A549 (cell line): ENCODE results near the gene RTN4. TPM values are rescaled to one million over a fixed set of nuclear protein-coding genes. Genes with fewer than 3 reads are reported as not detected.
A peak's percentile ranks its signal among the peaks of the same experiment; 100 is the strongest.

Experiments
- ATAC-seq, 2 experiments: fragments of 200-7000 bp in 1 of 2; fragments of >200 bp in 1 of 2; cut with Nextera tagmentation in 1 of 2; cut with Tn5 transposase in 1 of 2; 3 replicates each; pipeline versions ENCODE4 v1.8.0 to v1.9.1; 2018 to 2020; ENCODE audit warnings: mild to moderate bottlenecking in 1 of 2, moderate library complexity in 1 of 2
- CTCF ChIA-PET: fragments of 300-600 bp; sonication (Branson Sonifier 250); formaldehyde crosslinking; extraction: SDS; loops from one replicate; lab custom pipeline; 2021; ENCODE audit warnings: antibody characterized with exemption, inconsistent platforms; lab: Yijun Ruan, JAX
- POLR2A ChIA-PET: fragments of 350-600 bp; formaldehyde crosslinking; extraction: SDS; loops from one replicate; lab custom pipeline; 2021; ENCODE audit warnings: antibody characterized with exemption, inconsistent platforms; lab: Yijun Ruan, JAX
- DNase-seq, 2 experiments: peaks; one replicate each; pipeline versions ENCODE4 v3.0.0 to v3.0.0-alpha.2; 2011 to 2016; ENCODE audit warnings: low read depth in 1 of 2, low spot score in 1 of 2
- FAIRE-seq: peaks from 2 replicates; lab custom pipeline; 2011; peaks lifted over from hg19 to GRCh38; lab: Jason Lieb, UNC
- H3K27ac ChIP-seq, 2 experiments: fragments of >200 bp; sonication (Bioruptor Twin); formaldehyde crosslinking; 3 replicates each; pipeline ENCODE4 v1.5.1; 2016 to 2017
- H3K4me1 ChIP-seq: fragments of >200 bp; sonication (Bioruptor Twin); formaldehyde crosslinking; 3 replicates; pipeline ENCODE4 v1.6.1; 2016
- H3K4me2 ChIP-seq: fragments of >200 bp; sonication (Bioruptor Twin); formaldehyde crosslinking; 3 replicates; pipeline ENCODE4 v1.6.1; 2016
- H3K4me3 ChIP-seq: fragments of >200 bp; sonication (Bioruptor Twin); formaldehyde crosslinking; 3 replicates; pipeline ENCODE4 v1.5.1; 2016
- H3K9me3 ChIP-seq: fragments of >200 bp; sonication (Bioruptor Twin); formaldehyde crosslinking; 3 replicates; pipeline ENCODE4 v1.6.1; 2016
- ATOH8 ChIP-seq: fragments of 250-450 bp; sonication (Bioruptor Pico); IDR thresholded peaks from 2 replicates; pipeline ENCODE4 v1.5.0; 2020; ENCODE audit warnings: low read depth, mild to moderate bottlenecking, moderate library complexity
- BHLHE40 ChIP-seq: IDR thresholded peaks from 2 replicates; pipeline ENCODE4 v1.6.1; 2012; ENCODE audit warnings: low read depth, low read length, inconsistent platforms
- CBX8 ChIP-seq: fragments of 200-600 bp; sonication (generic); IDR thresholded peaks from 2 replicates; pipeline ENCODE4 v1.6.1; 2016
- CEBPB ChIP-seq, 2 experiments: fragments of >200 bp in 1 of 2; sonication (Bioruptor Twin) in 1 of 2; formaldehyde crosslinking in 1 of 2; IDR thresholded peaks; 2 replicates each; pipeline ENCODE4 v1.6.1; 2012 to 2016
- CHD2 ChIP-seq: fragments of 150-350 bp; IDR thresholded peaks from 2 replicates; pipeline ENCODE4 v1.6.1; 2014; ENCODE audit warnings: low read length; ENCODE audit not compliant: partially characterized antibody
- CHD4 ChIP-seq: fragments of 200-600 bp; sonication (generic); IDR thresholded peaks from 2 replicates; pipeline ENCODE4 v1.6.1; 2016; ENCODE audit warnings: antibody characterized with exemption, mild to moderate bottlenecking, borderline replicate concordance
- EHF ChIP-seq: fragments of 250-450 bp; sonication (Bioruptor Pico); IDR thresholded peaks from 2 replicates; pipeline ENCODE4 v1.5.0; 2020; ENCODE audit warnings: mild to moderate bottlenecking
- ESRRA ChIP-seq: fragments of 150-350 bp; IDR thresholded peaks from 2 replicates; pipeline ENCODE4 v1.6.1; 2014; ENCODE audit warnings: mild to moderate bottlenecking, low read length, borderline replicate concordance
- FOSL2 ChIP-seq, 2 experiments: fragments of 450-650 bp in 1 of 2; fragments of >200 bp in 1 of 2; sonication (Bioruptor Twin) in 1 of 2; formaldehyde crosslinking; IDR thresholded peaks; 2 replicates each; pipeline versions ENCODE4 v1.5.0 to v1.6.1; 2016 to 2020; ENCODE audit warnings: mild to moderate bottlenecking in 1 of 2, moderate library complexity in 1 of 2
- HEYL ChIP-seq: fragments of 250-450 bp; sonication (Bioruptor Pico); IDR thresholded peaks from 2 replicates; pipeline ENCODE4 v1.8.0; 2021; ENCODE audit warnings: mild to moderate bottlenecking, moderate library complexity
- HOXA7 ChIP-seq: fragments of 250-450 bp; sonication (Bioruptor Pico); IDR thresholded peaks from 2 replicates; pipeline ENCODE4 v1.5.0; 2020; ENCODE audit warnings: mild to moderate bottlenecking, moderate library complexity
- HOXB13 ChIP-seq: fragments of 250-450 bp; sonication (Bioruptor Pico); IDR thresholded peaks from 2 replicates; pipeline ENCODE4 v1.5.0; 2020; ENCODE audit warnings: low read depth, mild to moderate bottlenecking, moderate library complexity
- JUN ChIP-seq, 2 experiments: fragments of >200 bp; sonication (Bioruptor Twin); formaldehyde crosslinking; IDR thresholded peaks; 2 replicates in 1 of 2; 3 replicates in 1 of 2; pipeline ENCODE4 v1.6.1; 2016 to 2017
- JUNB ChIP-seq: fragments of >200 bp; sonication (Bioruptor Twin); formaldehyde crosslinking; IDR thresholded peaks from 2 replicates; pipeline ENCODE4 v1.6.1; 2016
- KDM1A ChIP-seq: fragments of 200-600 bp; sonication (generic); IDR thresholded peaks from 2 replicates; pipeline ENCODE4 v1.6.1; 2016; ENCODE audit warnings: low read depth, mild to moderate bottlenecking
- MAZ ChIP-seq: fragments of 150-350 bp; IDR thresholded peaks from 2 replicates; pipeline ENCODE4 v1.6.1; 2014; ENCODE audit warnings: antibody characterized with exemption, low read depth, low read length, borderline replicate concordance
- MYC ChIP-seq: IDR thresholded peaks from 2 replicates; pipeline ENCODE4 v1.6.1; 2012; ENCODE audit warnings: mild to moderate bottlenecking, inconsistent platforms, low read length, improper control_type of control experiment, borderline replicate concordance
- RAD21 ChIP-seq, 2 experiments: fragments of >200 bp in 1 of 2; sonication (Bioruptor Twin) in 1 of 2; formaldehyde crosslinking in 1 of 2; IDR thresholded peaks in 1 of 2; conservative IDR thresholded peaks in 1 of 2; 2 replicates in 1 of 2; 3 replicates in 1 of 2; pipeline ENCODE4 v1.6.1; 2012 to 2018; ENCODE audit warnings: inconsistent platforms in 1 of 2
- RCOR1 ChIP-seq: fragments of 150-350 bp; IDR thresholded peaks from 2 replicates; pipeline ENCODE4 v1.6.1; 2014; ENCODE audit warnings: antibody characterized with exemption, low read length, low read depth
- RFX5 ChIP-seq: fragments of 450-650 bp; IDR thresholded peaks from 2 replicates; pipeline ENCODE4 v1.7.1; 2014; ENCODE audit warnings: antibody characterized with exemption, mild to moderate bottlenecking, moderate library complexity
- RNF2 ChIP-seq: fragments of 200-600 bp; sonication (generic); IDR thresholded peaks from 2 replicates; pipeline ENCODE4 v1.6.1; 2016; ENCODE audit warnings: low read depth, mild to moderate bottlenecking, antibody characterized with exemption, moderate library complexity, borderline replicate concordance
- TFCP2L1 ChIP-seq: fragments of 250-450 bp; sonication (Bioruptor Pico); IDR thresholded peaks from 2 replicates; pipeline ENCODE4 v1.5.0; 2021; ENCODE audit warnings: mild to moderate bottlenecking
- USF2 ChIP-seq: fragments of 450-650 bp; IDR thresholded peaks from 2 replicates; pipeline ENCODE4 v1.6.1; 2014; ENCODE audit warnings: antibody characterized with exemption
- ZNF302 ChIP-seq: fragments of 250-450 bp; sonication (Bioruptor Pico); IDR thresholded peaks from 2 replicates; pipeline ENCODE4 v1.9.0; 2021; ENCODE audit warnings: inconsistent platforms, mild to moderate bottlenecking, moderate library complexity
- WGBS: methylation state at CpG from one replicate; pipeline ENCODE4 v1.1.6; 2017; ENCODE audit errors: missing lambda C conversion rate; 5-methylcytosine and 5-hydroxymethylcytosine counted together
- polyA plus RNA-seq, 4 experiments: library from polyadenylated mRNA; depleted of rRNA in 3 of 4; stranded (reverse); fragments of >200 nt; fragmentation: RNase III in 1 of 4; extraction: RNeasy Plus Mini Kit Qiagen cat#74134 plus additional on column Dnase treatment in 1 of 4; gene quantifications; 2 replicates in 3 of 4; 3 replicates in 1 of 4; pipeline ENCODE4 v1.2.3, GENCODE V29; 2011 to 2017
- TF ChIP-seq, protein P1 (sequence below): fragments of >200 bp; sonication (Bioruptor Twin); formaldehyde crosslinking; IDR thresholded peaks from 3 replicates; pipeline ENCODE4 v1.6.1; 2016
- TF ChIP-seq, protein P2 (sequence below): fragments of >200 bp; sonication (Bioruptor Twin); formaldehyde crosslinking; IDR thresholded peaks from 3 replicates; pipeline ENCODE4 v1.5.1; 2016
- TF ChIP-seq, protein P3 (sequence below): IDR thresholded peaks from 2 replicates; pipeline ENCODE4 v1.6.1; 2012

The RTN4 gene
- polyA plus RNA-seq, 2 of the 4 experiments (the other 2 are of a cell fraction), result 302 to 403 TPM

GRCh38 chr2:55088400-55088799 is 38.1 kb upstream of the RTN4 start:
- ChIA-PET POLR2A (no interaction called here), CTCF (no interaction called here)
- H3K27ac ChIP-seq, result no peak overlapping the region; a peak in 1 of 6 replicates
- no peaks in the 10 kb centered on the region for H3K9me3 ChIP-seq
- FAIRE-seq (no peak), ATAC-seq (no peak), DNase-seq (no peak)
- no peak overlapping the region for H3K4me3 ChIP-seq
- peaks cover 16% of the 10 kb centered on the region for H3K4me1 ChIP-seq
- H3K4me2 ChIP-seq, result no peak overlapping the region
- TF ChIP-seq JUNB, result no peak
- TF ChIP-seq CEBPB (IDR thresholded peaks at IDR 0.05), result no peak
- no peak for TF ChIP-seq HOXB13 (CRISPR knock-in tag)
- TF ChIP-seq RFX5, result no peak
- TF ChIP-seq, protein P1, sequence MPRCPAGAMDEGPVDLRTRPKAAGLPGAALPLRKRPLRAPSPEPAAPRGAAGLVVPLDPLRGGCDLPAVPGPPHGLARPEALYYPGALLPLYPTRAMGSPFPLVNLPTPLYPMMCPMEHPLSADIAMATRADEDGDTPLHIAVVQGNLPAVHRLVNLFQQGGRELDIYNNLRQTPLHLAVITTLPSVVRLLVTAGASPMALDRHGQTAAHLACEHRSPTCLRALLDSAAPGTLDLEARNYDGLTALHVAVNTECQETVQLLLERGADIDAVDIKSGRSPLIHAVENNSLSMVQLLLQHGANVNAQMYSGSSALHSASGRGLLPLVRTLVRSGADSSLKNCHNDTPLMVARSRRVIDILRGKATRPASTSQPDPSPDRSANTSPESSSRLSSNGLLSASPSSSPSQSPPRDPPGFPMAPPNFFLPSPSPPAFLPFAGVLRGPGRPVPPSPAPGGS, result no peak
- TF ChIP-seq MAZ, result no peak
- TF ChIP-seq USF2, result no peak
- no peak for TF ChIP-seq ESRRA
- TF ChIP-seq, protein P2, sequence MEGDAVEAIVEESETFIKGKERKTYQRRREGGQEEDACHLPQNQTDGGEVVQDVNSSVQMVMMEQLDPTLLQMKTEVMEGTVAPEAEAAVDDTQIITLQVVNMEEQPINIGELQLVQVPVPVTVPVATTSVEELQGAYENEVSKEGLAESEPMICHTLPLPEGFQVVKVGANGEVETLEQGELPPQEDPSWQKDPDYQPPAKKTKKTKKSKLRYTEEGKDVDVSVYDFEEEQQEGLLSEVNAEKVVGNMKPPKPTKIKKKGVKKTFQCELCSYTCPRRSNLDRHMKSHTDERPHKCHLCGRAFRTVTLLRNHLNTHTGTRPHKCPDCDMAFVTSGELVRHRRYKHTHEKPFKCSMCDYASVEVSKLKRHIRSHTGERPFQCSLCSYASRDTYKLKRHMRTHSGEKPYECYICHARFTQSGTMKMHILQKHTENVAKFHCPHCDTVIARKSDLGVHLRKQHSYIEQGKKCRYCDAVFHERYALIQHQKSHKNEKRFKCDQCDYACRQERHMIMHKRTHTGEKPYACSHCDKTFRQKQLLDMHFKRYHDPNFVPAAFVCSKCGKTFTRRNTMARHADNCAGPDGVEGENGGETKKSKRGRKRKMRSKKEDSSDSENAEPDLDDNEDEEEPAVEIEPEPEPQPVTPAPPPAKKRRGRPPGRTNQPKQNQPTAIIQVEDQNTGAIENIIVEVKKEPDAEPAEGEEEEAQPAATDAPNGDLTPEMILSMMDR, result no peak
- no peak for TF ChIP-seq RCOR1
- no peak for TF ChIP-seq RAD21 (conservative IDR thresholded peaks at IDR 0.05 in 1 of 2, IDR thresholded peaks at IDR 0.05 in 1 of 2)
- no peak for TF ChIP-seq FOSL2 (IDR thresholded peaks at IDR 0.05)
- TF ChIP-seq FOSL2 (CRISPR knock-in tag; IDR thresholded peaks at IDR 0.05), result no peak
- TF ChIP-seq HEYL (CRISPR knock-in tag), result no peak
- TF ChIP-seq CHD4, result no peak
- no peak for TF ChIP-seq JUN (IDR thresholded peaks at IDR 0.05)
- TF ChIP-seq HOXA7, result no peak
- TF ChIP-seq TFCP2L1, result no peak
- WGBS, result 93% methylated on average over 1 of the region's 1 CpG

DNA sequence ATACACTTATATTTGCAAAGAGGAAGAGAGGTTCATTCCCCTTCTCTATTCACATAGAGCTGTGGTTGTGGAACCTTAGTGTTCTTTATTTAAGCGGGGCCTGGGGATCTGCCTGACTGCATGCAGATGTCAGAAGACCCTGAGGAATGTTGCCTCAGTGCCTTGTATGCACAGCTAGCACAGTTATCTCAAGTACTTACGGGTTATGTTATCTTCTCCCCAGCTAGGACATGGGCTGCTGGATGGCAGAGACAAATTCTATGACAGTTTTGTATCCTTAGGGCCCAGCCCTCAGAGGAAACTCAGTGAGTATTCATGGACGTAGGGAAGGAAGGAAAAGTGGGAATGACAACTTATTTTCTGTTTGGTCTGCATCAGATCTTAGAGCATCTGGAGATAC is 37.7 kb upstream of the RTN4 start:
- ATAC-seq (no peak), FAIRE-seq (no peak), DNase-seq (no peak)
- CTCF ChIA-PET, result interaction anchor here (0.7 to 1.0 kb wide), 3 partner anchors 17 to 27 kb away, joined by 3 to 4 read pairs (median 3); no protein-coding TSS in a partner anchor
- H3K4me2 ChIP-seq, result 0 out of 3 replicates have a peak overlapping the region, but pooled peaks have one; percentile 2
- TF ChIP-seq KDM1A (no peak), BHLHE40 (no peak), CBX8 (no peak), ATOH8 (CRISPR knock-in tag) (no peak), CHD2 (no peak), ZNF302 (CRISPR knock-in tag) (no peak), MYC (no peak), EHF (CRISPR knock-in tag) (no peak), RNF2 (no peak)
- TF ChIP-seq, protein P3, sequence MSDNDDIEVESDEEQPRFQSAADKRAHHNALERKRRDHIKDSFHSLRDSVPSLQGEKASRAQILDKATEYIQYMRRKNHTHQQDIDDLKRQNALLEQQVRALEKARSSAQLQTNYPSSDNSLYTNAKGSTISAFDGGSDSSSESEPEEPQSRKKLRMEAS, result no peak
- POLR2A ChIA-PET, result no interaction called here
- H3K4me1 ChIP-seq, result peaks cover 12% of the 10 kb centered on the region
- H3K4me3 ChIP-seq, result no peak overlapping the region
- no peaks in the 10 kb centered on the region for H3K9me3 ChIP-seq
- H3K27ac ChIP-seq, result peak overlapping the region; percentile 23 to 70; a peak in 5 of 6 replicates
- WGBS, result 84% methylated on average over 3 of the region's 3 CpGs
